ENCODE data around the gene GSTO2.

The GSTO2 gene

DNA sequence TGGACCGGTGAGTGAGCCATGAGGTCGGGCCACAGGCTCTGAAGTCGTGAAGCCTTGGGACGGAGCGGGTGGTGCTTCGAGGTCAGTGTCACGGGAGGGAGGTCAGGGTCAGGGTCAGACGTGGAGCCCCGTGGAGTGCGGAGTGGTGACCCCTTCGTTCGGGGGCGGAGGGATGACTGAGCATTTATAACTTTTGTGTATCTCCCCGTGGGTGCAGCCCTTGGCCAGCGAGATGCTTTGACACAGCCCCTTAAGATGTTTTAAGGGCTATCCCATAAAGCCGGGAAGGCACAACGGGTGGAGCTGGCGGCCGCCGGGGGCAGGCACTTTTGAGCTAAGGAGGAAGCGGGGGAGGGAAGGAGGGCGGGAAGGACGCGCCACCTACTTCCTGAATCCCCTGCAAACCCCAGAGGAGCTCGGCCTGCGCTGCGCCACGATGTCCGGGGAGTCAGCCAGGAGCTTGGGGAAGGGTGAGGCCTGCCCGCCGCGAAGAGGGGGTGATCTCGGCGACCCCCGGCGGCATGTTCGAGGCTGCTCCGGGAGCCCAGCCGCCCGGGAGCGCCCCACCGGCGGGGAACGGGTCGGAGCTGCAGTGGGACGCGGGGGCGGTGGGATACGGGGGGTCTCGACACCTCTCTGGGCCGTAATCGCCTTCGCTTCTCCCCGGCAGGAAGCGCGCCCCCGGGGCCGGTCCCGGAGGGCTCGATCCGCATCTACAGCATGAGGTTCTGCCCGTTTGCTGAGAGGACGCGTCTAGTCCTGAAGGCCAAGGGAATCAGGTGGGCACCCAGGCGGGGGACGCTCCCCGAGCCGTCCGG lies 14.3 kb upstream of the GSTO2 start, which contains the start of gene GSTO1:
Gene GSTO1 (plus strand): TSS at position 400 of the 818 bp plus-strand sequence. CDS start 37 bp downstream, at position 437.
- peak; percentile 44 to 53 for DNase-seq

DNA sequence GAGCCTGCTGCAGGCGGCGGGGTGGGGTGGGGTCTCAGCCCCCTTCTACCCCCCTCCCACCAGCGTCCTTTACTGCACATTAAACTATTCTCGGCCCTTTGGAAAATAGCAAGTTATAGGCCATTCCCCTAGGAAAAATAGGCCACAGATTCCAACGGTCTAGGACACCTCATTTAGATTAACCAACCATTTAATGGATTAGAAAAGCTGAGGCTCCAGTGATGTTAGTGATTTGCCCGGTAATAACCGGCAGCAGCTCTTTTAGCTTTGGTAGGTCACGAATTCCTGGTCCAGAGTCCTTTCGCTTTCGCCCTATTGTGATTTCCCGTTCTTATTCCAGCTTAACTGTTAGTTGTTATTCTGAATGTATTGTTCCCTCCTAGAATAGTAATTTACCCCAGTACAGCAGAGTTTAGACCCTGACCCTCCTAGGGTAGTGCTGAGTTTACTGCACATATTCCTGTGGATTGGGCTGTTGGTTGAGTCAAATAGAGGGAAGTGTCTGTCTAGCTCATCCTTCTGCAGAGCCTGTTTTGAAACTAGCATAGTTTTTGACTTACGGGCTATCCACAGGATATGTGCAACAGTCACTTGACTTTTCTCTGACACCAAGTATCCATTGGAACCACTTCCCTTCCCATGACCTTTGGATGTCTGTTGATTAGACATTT lies 13.5 kb upstream of the GSTO2 start:
- no peak for DNase-seq

DNA sequence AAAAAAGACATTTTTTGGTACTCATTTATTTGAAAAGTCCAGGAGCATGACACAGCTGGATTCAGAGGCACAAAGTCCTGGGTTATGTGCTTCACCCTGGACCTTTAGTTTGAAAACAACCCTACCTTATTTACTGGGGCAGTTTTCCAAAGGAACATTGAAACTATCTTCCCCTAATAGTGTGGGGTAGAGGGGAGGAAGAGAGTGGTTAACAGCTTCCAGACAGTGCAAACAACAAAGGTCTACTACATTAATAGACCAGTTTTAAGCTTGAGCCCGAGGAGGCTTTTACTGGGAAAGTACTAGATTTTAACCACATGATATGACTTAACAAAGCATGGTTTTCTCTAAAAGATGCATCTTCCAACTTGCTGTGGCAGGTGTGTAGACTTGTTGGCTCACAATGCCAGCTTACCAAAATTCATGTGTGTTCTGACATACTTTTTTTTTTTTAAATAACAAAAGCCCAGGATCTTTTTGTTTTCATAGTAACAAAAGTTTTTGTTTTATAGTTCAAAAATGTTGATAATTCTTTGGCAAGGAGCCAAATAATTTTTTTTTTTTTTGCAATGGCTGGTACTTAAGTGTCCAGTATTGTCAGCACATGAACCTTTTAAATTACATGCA lies 12.5 kb upstream of the GSTO2 start:
- no peak for DNase-seq

DNA sequence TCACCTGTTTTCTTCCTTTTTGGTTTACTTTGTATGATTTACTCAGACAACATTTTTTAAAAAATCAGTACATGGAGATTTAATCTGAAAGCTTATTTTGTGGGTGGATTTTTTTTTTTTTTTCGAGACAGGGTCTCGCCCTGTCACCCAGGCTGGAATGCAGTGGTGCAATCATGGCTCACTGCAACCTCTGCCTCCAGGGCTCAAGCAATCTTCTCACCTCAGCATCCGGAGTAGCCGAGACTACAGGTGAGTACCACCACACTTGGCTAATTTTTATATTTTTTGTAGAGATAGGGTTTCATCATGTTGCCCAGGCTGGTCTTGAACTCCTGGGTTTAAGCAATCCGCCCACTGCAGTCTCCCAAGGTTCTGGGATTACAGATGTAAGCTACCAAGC lies 11.7 kb upstream of the GSTO2 start:
- no peak for DNase-seq

DNA sequence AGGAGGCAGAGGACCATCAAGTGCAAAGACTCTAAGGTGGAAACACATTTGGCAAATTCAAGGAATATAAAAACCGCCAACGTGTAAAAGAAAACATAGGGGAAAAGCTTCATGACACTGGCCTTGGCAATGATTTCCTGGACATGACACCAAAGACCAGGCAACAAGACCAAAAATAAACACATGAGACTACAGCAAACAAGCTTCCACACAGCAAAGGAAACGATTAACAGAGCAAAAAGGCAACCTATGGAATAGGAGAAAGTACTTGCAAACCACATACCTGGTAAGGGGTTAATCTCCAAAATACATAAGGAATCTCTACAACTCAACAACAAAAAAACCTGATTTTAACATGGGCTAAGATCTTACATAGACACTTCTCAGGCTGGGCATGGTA lies 10.8 kb upstream of the GSTO2 start:
- no peak for DNase-seq

DNA sequence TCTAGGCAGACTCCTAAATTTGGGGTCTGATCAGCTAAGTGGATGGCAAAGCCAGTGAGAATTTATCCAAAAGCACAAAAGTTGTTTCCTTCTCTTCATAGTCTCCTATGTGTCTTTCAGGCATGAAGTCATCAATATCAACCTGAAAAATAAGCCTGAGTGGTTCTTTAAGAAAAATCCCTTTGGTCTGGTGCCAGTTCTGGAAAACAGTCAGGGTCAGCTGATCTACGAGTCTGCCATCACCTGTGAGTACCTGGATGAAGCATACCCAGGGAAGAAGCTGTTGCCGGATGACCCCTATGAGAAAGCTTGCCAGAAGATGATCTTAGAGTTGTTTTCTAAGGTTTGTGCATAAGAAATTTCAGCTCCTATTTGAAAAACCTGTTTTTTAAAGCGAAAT lies 9.5 kb upstream of the GSTO2 start:
- no peak for DNase-seq

DNA sequence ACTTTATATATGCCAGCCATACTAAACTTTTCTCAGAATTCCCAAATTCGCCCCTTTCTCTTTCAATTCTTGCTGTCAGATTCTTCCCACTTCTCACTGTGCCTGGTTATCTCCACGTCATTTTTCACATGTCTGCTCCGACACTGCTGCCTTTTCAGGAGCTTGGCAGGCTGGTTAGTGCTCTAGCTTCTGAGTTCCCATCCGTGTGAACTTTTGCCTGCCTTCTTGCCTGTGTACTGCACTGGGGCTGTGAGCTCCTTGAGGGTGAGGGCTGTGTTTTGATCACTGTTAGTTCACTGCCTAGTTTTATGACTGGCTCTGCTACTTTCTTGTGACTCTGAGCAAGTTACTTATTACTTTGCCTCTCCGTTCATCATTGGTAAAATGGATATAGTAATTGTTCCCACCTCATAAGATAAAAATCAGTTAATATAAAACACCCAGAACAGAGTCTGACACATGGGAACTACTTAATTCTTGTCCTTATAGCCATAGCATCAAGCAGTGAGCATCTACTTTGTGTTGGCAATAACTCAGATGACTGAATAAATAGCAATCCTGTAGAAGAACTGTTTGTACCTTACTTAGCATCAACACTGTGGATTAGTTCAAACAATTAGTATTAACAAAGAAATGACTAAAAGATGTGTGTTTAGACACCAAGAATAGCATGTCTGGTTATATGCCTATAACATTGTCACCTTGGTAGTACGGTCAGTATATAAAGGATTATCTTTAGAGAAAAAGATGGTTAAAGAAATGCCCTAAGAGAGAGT lies 8.8 kb upstream of the GSTO2 start:
- no peak for DNase-seq

DNA sequence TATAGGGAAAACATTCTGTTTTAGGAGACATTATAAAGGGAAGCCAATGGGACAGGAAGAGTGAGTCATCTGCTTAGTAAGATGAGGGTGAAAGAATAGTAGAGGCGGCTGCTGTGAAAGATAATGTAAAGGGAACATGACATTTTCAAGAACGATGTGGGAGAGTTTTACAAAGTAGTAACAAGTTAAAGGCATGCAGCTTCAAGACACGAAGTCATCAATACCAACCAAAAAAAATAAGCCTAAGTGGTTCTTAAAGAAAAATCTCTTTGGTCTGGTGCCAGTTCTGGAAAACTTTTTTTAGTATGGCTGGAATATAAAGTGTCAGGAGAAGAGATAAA lies 8.2 kb upstream of the GSTO2 start:
- no peak for DNase-seq

DNA sequence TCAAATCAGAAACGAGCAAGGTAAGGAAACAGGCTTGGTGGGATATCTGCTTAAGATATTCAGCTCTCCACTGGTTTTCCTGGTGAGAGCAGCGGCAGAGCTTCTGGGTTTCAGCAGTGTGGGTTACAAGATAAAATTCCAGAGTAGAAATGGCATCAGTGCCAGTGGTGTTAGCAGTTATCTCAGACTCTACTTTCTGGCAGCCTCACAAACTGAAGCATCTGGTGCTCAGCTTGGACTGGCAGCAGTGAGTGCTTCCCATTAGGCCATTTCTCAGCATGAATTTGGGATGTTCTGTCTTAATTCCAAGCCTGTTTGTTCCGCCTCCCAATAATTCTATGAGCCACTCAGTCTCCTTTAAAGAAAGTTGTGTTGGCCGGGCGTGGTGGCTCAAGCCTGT lies 6.9 kb upstream of the GSTO2 start:
- DNase-seq = no peak

DNA sequence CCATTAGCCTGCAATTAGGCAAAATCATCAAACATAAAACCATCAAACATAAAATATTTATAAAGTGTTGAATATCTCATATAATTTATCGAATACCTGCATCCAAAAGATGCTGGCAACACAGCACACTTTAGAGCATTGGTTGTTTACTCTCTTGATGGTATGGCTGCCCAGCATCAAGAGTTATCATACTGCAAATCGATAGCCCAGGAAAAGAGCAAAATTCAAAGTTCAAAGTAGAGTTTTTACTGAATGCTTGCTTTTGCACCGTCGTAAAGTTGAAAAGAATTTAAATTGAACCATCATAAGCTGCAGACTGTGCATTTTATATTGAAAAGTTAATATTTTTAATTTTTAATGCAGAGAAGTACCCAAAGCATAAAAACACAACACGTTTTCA lies 4.2 kb upstream of the GSTO2 start:
- DNase-seq = no peak

DNA sequence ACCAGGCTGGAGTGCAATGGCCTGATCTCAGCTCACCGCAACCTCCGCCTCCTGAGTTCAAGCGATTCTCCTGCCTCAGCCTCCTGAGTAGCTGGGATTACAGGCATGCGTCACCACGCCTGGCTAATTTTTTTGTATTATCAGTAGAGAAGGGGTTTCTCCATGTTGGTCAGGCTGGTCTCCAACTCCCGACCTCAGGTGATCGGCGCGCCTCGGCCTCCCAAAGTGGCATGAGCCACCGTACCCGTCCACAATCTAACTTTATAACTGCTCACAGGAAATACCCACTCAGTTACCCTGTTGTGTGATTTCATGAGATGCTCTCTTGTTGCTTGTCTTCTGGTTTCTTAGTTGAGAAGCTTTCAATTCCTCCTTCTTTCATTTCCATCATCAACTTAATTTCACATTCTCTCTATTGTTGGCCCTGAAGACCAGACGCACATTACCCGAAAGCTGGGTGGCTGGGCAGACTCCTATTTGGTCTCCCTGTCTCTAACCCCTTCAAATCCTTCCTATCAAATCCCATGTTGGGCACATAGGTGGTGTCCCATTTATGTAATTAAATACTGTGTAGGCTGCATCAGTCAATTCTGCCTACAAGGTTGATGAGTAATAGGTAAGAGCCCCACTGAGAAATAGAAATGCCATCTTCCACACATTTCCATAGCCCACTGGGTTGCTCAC lies 1.1 kb upstream of the GSTO2 start:
- peak; percentile 20 to 23 for DNase-seq

DNA sequence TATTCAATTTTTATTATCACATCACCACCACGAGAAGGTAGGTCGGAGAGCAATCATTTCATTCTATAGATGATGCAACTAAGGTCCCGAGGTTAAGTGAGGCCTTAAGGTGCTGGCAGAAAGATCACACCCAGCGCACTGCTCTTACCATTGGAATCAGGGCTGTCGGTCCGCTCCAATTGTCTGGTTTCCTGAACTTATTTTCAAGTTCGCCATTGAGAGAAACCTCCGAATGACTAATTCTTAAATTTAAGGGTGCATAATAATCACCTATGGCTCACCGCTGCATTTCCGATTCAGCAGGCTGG lies 625 bp upstream of the GSTO2 start:
- no peak for DNase-seq

DNA sequence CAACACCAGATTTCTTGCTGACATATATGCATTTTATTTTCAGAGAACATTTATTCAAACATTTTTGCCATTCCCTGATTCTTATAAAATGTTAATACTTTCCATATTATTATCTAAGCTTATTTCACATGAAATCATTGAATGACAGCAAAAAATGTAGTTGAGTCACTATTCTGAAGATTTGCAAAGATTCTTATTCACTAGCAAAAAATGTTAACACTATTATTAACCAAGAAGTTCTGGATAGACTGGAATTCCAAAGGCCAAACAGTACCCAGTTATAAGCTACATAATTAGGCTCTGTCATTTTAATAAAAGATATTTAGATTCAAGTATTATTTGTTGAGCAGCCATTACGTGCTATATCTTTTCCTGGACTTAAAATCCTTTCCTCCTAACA lies 4.3 kb downstream of the GSTO2 start:
- no peak for DNase-seq

DNA sequence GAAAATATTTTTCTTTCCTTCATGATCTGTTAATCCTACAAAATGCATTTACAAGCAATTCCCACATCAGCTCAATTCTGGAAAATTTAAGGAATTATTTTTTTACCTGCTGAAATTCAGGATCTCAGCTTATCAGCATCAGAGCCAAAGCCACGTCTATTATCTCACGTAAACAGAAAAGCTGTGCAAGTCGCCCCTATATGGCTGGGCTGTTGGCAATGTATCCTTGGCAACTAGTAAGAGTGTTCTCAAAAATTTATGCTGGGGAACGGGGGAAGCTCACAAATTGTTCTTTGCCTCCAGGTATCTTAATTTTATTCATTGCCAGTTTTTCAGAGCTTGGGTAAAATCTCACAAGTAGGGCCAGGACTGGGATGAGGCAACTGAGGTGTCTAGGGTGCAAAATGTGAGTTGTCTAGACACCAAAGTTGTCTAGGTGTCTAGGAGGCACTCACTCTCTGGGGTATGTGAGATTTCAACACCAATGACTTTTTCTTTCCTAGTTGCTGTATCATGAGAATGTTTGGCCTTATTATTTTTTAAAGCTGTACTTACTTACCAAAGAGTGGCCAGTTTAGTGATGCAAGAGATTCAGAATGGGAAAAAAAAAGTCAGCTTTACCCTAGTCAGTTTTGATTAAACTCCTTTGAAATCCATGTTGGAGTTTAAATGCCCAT lies 5.1 kb downstream of the GSTO2 start:
- no peak for DNase-seq

DNA sequence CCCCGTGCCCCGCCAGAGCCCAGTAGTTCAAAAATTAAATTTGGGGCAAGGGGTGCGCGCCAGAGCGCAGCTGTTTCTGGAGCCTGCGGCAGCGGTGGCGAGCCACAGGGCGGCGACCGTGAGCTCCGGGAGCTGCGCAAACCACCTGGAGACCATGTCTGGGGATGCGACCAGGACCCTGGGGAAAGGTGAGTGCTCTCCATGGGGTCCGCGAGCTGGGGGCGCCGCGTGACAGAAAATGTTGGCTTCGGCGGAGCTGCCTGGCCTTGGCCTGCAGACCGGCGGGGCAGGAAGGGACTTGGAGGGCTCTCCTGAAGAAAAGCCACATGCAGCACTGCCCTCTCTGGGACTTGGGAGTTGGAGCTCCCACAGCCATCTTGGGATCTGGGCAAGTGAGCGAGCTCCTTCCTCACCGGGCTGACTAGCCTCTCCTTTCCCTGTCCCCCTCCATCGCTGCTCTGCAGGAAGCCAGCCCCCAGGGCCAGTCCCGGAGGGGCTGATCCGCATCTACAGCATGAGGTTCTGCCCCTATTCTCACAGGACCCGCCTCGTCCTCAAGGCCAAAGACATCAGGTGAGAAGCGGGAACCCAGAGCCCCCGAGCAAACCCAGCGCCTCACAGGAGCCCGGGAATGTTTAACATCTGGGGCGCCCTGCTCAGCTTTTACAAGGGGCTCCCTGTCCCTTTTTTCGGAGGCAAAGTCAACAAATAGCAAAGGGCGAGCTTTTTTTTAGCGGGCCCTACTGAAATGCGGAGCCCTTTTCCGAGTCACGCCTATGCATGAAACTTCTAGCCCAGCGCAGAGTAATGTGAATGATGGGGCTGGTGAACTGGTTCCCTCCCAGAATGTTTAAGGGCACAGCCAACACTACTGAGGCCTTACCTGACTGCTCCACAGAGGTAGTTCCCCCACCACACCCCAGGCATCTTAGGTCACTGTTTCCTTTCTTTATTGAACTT lies 6.1 kb downstream of the GSTO2 start:
- peak; percentile 45 to 54 for DNase-seq

DNA sequence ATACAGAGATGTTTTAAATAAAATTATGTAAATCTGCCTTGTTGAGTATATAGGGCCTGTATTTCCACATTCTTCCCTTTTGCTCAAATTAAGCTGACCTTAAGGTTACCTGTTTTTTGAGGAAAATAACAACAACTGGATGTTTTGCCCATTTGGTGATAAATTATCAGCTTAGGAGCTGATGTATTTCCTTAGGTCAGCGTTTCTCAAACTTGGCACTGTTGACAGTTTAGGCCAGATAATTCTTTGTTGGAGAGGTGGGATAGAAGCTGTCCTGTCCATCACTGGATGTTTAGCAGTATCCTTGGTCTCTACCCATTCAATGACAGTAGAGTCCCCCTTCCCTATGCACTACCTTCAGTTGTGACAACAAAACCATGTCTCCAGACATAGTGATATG lies 7.2 kb downstream of the GSTO2 start:
- no peak for DNase-seq

DNA sequence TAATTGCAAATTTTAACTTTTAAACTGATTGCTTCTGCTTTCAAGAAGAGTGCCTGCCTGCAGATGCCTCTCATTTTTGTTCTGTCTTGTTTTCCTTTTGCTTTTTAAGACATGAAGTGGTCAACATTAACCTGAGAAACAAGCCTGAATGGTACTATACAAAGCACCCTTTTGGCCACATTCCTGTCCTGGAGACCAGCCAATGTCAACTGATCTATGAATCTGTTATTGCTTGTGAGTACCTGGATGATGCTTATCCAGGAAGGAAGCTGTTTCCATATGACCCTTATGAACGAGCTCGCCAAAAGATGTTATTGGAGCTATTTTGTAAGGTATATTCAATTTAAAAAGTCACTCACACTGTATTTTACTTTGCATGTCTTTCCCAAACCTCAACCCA lies 8.8 kb downstream of the GSTO2 start:
- DNase-seq = no peak

DNA sequence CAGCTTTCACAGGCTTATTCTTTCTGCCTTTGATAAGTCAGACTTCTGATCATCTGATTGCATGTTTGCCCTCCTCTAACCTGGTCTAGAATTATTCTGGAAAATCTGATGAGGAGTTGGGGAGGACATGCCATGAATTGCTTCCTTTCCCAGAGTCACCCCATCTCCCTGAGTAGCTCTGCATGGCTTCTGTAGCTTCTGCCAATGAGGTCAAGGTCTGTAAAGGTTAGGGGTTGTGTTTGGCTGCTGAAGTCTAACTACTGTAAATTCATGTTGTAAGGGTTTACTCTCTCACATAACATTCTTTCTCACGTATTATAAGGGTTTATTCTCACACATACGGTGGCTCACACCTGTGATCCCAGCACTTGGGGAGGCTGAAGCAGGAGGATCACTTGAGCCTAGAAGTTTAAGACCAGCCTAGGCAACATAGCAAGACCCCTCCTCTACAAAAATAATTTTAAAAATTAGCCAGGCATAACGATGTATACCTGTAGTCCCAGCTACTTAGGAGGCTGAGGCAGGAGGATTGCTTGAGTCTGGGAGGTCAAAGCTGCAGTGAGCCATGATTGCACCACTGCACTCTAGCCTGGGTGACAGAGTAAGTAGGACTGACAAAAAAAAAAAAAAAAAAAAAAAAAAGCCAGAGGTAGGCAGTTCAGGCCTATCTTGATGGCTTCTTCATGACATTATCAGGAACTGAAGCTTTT lies 10.7 kb downstream of the GSTO2 start:
- DNase-seq = no peak

DNA sequence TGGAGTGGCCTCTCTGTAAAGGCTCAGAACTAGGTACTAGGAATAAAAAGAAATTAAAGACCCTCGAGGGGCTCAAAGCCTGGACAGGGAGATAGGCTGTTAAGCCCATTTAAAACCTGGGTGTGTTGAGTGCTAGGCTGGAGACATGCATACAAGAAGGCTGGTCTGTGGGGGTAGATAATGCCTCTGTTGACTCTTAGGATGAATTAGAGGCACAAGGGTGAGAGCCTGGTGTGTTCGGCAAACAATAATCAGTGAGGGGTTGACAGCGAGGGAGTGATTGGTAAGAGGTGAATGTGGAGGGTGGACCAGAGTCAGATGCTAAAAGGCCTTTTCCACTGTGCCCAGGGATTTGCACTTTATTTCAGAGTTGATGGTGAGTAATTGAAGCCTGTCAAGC lies 12.7 kb downstream of the GSTO2 start:
- no peak for DNase-seq

DNA sequence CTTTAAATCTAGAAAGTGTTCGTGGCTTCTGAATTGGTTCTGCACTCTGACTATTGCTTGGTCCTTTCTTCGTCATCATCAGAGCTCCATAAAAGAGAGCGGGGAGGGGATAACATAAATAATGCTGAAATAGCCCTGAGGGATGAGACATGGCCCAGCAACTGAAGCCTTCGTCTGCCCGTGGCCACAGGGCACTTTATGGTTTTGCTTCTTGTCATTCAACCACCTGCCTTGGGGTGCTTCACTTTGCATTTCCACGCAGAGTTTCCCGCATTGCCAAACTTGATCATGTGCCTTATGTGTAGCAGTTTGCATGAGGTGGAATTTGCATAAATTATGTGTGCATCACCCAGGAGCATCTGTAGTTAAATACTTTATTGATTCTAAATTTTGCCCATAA lies 15.9 kb downstream of the GSTO2 start:
- DNase-seq = no peak

DNA sequence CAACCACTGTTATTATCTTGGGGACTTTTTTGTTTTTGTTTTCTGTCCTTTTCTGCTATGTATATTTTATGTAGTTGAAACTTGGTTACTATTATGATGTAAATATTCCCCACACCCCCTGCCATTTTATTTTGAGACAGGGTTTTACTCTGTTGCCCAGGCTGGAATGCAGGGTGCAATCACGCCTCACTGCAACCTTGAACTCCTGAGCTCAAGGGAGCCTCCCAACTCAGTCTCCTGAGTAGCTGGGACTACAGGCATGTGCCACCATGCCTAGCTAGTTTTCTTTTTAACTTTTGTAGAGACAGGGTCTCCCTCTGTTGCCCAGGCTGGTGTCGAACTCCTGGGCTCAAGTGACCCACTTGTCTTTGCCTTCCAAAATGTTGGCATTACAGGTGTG lies 18.0 kb downstream of the GSTO2 start:
- DNase-seq = no peak

All from activated CD4-positive, alpha-beta T cell treated with anti-CD3 and anti-CD28 coated beads for 4 hours (primary cell).